Activated CD4-positive, alpha-beta T cell treated with anti-CD3 and anti-CD28 coated beads, Interleukin-10, Interleukin-2, amounts not matched to agents 100 ng/mL and 50 ng/mL, durations not matched to agents 16 hours and 8 hours (primary cell): ENCODE measurements around the gene RIT1.
A peak's percentile ranks its signal among the peaks of the same experiment; 100 is the strongest.

ENCODE experiments used
- DNase-seq: peaks from one replicate; pipeline ENCODE4 v3.0.0-alpha.2; 2020

RIT1 gene

GRCh38 chr1:155888481-155888880, 22.7 kb downstream of the RIT1 start:
- no peak for DNase-seq

GRCh38 chr1:155884982-155885381, 26.2 kb downstream of the RIT1 start:
- no peak for DNase-seq

- DNase-seq, result no peak
Observed at GRCh38 chr1:155884031-155884960, 26.9 kb downstream of the RIT1 start.

- DNase-seq, result no peak
Observed at GRCh38 chr1:155882766-155883165, 28.4 kb downstream of the RIT1 start.

DNA sequence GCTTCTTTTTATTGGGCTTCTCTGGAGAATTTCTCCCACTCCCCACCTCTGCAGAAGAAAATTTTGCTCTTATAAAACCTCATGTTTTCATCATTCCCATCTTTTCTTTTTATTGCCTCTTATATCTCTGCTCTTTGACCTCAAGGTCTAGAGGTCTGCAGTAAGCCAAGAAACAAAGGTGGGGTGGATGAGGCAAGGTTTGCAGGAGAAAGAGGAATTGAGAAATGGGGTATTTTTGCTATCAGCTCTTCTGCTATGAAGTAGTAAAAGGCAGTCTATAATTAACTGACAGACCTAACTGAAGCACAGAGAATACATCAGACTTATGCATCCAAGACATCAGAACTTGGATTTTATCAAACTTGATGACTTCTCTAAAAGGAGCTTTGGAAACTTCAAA, 28.9 kb downstream of the RIT1 start:
- DNase-seq, result no peak

GRCh38 chr1:155880950-155881349, 30.2 kb downstream of the RIT1 start:
- DNase-seq, result no peak

GRCh38 chr1:155880251-155880650, 30.9 kb downstream of the RIT1 start:
- no peak for DNase-seq

GRCh38 chr1:155877945-155878344, 33.2 kb downstream of the RIT1 start:
- DNase-seq, result no peak

DNA sequence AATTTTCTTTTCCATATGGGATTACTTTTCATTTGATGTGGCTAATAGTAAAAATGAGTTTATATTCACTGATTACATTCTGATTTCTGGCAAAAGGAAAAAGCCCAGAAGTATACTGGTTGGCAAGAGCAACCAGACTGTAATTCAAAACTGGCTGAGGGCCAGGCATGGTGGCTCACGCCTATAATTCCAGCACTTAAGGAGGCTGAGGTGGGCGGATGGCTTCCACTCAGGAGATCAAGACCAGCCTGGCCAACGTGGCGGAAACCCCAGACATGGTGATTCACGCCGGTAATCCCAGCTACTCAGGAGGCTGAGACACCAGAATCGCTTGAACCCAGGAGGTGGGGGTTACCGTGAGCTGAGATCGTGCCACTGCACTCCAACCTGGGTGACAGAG, 37.3 kb downstream of the RIT1 start:
- no peak for DNase-seq

DNA sequence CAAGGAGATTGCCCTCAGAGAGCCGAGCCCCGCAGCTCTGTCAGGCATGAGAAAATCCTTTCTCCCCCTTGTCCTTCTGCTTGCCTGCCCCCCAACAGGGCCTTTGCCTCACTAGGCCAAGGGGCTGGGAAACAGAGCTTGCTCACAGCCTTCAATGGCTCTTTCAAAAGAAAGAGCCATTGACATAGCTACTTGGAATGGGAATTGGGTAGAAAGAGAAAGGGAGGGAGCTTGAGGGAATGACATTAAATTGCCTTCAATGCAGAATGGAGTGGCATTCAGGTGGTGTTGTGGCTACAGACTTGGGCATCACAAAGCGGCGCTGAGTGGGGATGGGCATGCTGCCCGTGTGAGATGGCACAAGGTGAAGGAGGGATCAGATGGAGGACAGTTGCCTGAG, 38.6 kb downstream of the RIT1 start:
- no peak for DNase-seq

GRCh38 chr1:155871390-155871789, 39.8 kb downstream of the RIT1 start:
- DNase-seq, result no peak

DNA sequence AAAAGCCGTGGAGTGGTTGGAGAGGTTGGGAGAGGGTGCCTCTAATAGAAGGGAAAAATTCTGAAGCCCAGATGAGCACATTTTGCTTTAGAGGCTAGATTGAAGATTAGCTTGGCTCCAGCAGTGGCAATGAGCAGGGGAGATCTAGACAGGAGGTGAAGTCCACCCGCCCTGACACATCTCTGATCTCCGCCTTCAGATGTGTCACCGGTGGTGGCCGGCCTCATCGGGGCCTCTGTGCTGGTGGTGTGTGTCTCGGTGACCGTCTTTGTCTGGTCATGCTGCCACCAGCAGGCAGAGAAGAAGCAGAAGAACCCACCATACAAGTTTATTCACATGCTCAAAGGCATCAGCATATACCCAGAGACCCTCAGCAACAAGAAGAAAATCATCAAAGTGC, 43.4 kb downstream of the RIT1 start:
- DNase-seq, result no peak

- no peak for DNase-seq
Observed at GRCh38 chr1:155864393-155864792, 46.8 kb downstream of the RIT1 start.

DNA sequence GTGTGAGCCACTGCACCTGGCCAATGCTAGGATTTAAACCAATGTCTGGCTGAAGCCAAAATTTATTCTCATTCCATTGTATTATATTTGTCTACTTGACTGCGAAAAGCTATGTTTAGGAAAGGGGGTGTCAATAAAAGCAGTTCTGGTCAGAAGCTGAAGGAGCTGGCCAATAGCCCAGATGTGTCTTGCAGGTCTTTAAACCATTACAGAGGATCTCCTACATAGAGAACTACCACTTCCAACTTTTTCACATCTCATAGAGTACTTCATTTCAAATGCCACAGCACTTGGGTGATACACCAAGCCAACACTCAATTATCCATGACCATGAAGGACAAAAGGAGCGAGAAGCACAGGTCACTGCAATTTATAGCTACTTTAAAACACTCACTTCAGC, 49.3 kb downstream of the RIT1 start:
- no peak for DNase-seq

GRCh38 chr1:155860970-155861510, 50.1 kb downstream of the RIT1 start:
- no peak for DNase-seq

GRCh38 chr1:155859881-155860871, 51.0 kb downstream of the RIT1 start:
- peak; percentile 86 for DNase-seq

- peak; percentile 98 for DNase-seq
Observed at GRCh38 chr1:155859234-155859829, 51.8 kb downstream of the RIT1 start, which contains the start of gene SYT11. Gene SYT11 (plus strand): TSS chr1:155859567. CDS start chr1:155859762, 195 bp downstream.

- peak; percentile 57 for DNase-seq
Observed at GRCh38 chr1:155858800-155859233, 52.3 kb downstream of the RIT1 start.

GRCh38 chr1:155856975-155857930, 53.9 kb downstream of the RIT1 start, which contains the start of gene GON4L:
Gene GON4L (minus strand): TSS chr1:155857214. CDS start chr1:155853780, 3,434 bp downstream.
- DNase-seq, result peak; percentile 94

GRCh38 chr1:155856257-155856974, 54.7 kb downstream of the RIT1 start:
- no peak for DNase-seq

DNA sequence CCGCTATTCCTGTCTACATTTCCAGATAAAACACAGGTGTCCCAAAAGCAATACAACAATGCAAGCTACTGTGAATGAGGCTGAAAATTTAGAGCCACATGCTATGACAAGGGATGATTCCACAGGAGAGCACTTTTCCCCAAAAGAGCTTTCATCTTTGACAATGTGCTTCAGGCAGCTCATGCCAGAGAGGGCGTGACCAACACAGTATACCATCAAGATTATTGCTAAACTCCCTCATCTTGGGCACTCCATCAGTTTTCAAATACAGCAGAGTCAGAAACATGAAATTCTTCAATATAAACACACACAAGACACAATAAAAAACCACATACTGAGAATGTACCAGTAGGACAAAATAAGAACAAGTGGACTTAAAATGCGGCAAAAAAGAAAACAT, 60.8 kb downstream of the RIT1 start:
- no peak for DNase-seq
